ENCODE results near the gene MST1R. TPM values are rescaled to one million over a fixed set of nuclear protein-coding genes. Genes with fewer than 3 reads are reported as not detected.

The MST1R gene
- total RNA-seq, 2 donors from 2014 or later, result 6.8 to 11.2 TPM

DNA sequence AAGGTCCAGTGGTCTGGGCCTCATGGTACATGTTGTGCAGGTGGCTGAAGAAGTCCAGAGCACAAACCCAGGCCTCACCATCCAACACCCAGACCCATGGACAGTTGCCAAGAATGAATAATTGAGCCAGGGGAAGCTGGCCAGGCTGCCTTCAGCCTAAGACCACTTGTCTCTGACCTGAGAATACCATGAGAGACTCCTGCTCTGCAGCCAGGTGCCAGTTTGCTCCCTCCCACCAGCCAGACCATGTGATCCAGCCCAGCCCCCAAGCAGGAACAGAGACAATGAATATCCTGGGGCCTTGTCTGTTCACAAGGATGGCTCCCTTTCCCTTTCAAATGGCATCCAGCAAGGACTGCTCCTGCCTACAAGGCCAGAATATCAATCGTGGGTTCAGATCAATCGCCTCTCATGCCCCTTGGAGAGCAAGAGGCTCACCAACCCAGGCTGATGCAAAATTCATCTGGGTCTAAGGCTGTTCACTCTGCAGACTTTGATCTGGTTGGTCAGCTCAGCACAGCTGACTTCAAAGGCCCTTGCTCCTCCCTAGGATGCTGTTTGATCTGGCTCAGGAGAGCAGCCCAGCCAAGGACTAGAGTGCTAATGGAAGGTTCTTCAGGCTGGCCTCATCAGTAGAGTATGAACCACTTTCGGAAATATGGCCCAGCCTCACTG is 60.7 kb downstream of the MST1R start:
- H3K36me3 Mint-ChIP-seq (ENCODE audit: low read depth), result peaks cover 33% of the 10 kb centered on the region
- Histone ChIP-seq H3K9me3 (ENCODE audit: control insufficient read depth, low read length) (no peaks in the 10 kb centered on the region), H3K27ac (ENCODE audit: low read depth, low read length) (no peak overlapping the region), H3K4me3 (ENCODE audit: low read length) (no peak overlapping the region), H3K27me3 (ENCODE audit: control insufficient read depth, insufficient read depth, low read length, poor library complexity, severe bottlenecking) (no peaks in the 10 kb centered on the region), H3K36me3 (ENCODE audit: control insufficient read depth, insufficient read depth, low read length) (peaks cover 47% of the 10 kb centered on the region), H3K9ac (ENCODE audit: extremely low read depth, low read length, poor library complexity, severe bottlenecking) (no peak overlapping the region), H3K4me1 (ENCODE audit: control insufficient read depth, insufficient read depth, low read length) (no peaks in the 10 kb centered on the region)
- H3K27ac Mint-ChIP-seq, result no peak overlapping the region
- no peak for DNase-seq
- H3K4me3 Mint-ChIP-seq, result no peak overlapping the region
- TF ChIP-seq, protein P1, sequence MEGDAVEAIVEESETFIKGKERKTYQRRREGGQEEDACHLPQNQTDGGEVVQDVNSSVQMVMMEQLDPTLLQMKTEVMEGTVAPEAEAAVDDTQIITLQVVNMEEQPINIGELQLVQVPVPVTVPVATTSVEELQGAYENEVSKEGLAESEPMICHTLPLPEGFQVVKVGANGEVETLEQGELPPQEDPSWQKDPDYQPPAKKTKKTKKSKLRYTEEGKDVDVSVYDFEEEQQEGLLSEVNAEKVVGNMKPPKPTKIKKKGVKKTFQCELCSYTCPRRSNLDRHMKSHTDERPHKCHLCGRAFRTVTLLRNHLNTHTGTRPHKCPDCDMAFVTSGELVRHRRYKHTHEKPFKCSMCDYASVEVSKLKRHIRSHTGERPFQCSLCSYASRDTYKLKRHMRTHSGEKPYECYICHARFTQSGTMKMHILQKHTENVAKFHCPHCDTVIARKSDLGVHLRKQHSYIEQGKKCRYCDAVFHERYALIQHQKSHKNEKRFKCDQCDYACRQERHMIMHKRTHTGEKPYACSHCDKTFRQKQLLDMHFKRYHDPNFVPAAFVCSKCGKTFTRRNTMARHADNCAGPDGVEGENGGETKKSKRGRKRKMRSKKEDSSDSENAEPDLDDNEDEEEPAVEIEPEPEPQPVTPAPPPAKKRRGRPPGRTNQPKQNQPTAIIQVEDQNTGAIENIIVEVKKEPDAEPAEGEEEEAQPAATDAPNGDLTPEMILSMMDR (conservative IDR thresholded peaks at IDR 0.05), result no peak
- H3K9me3 Mint-ChIP-seq, result no peaks in the 10 kb centered on the region
- 79 to 87% methylated on average over 2 to 3 of the region's 3 CpGs for WGBS, 2 experiments (ENCODE audit: insufficient coverage in 1 of 2, insufficient read length in 1 of 2)
- no peaks in the 10 kb centered on the region for H3K27me3 Mint-ChIP-seq (ENCODE audit: insufficient read depth)
- no peaks in the 10 kb centered on the region for H3K4me1 Mint-ChIP-seq

GRCh38 chr3:49841806-49842205 is 61.9 kb downstream of the MST1R start:
- H3K4me1 Mint-ChIP-seq, result peaks cover 2% of the 10 kb centered on the region
- no peak overlapping the region for H3K27ac ChIP-seq (ENCODE audit: low read depth, low read length)
- H3K27me3 Mint-ChIP-seq (ENCODE audit: insufficient read depth), result no peaks in the 10 kb centered on the region
- TF ChIP-seq, protein P1 (conservative IDR thresholded peaks at IDR 0.05), result no peak
- peaks cover 53% of the 10 kb centered on the region for H3K36me3 ChIP-seq (ENCODE audit: control insufficient read depth, insufficient read depth, low read length)
- no peaks in the 10 kb centered on the region for H3K9me3 Mint-ChIP-seq
- no peaks in the 10 kb centered on the region for H3K27me3 ChIP-seq (ENCODE audit: control insufficient read depth, insufficient read depth, low read length, poor library complexity, severe bottlenecking)
- DNase-seq, result no peak
- H3K4me3 Mint-ChIP-seq, result no peak overlapping the region
- H3K9ac ChIP-seq (ENCODE audit: extremely low read depth, low read length, poor library complexity, severe bottlenecking), result no peak overlapping the region
- 95% methylated on average over 7 of the region's 7 CpGs; no CpG with 5 or more reads in 1 of the 2 experiments for WGBS, 2 experiments (ENCODE audit: insufficient coverage in 1 of 2, insufficient read length in 1 of 2)
- no peaks in the 10 kb centered on the region for H3K4me1 ChIP-seq (ENCODE audit: control insufficient read depth, insufficient read depth, low read length)
- no peaks in the 10 kb centered on the region for H3K9me3 ChIP-seq (ENCODE audit: control insufficient read depth, low read length)
- peaks cover 38% of the 10 kb centered on the region for H3K36me3 Mint-ChIP-seq (ENCODE audit: low read depth)
- H3K4me3 ChIP-seq (ENCODE audit: low read length), result no peak overlapping the region
- no peak overlapping the region for H3K27ac Mint-ChIP-seq

- Mint-ChIP-seq H3K4me3 (no peak overlapping the region), H3K27ac (no peak overlapping the region), H3K36me3 (ENCODE audit: low read depth) (peaks cover 36% of the 10 kb centered on the region), H3K9me3 (no peaks in the 10 kb centered on the region), H3K4me1 (peaks cover 2% of the 10 kb centered on the region), H3K27me3 (ENCODE audit: insufficient read depth) (no peaks in the 10 kb centered on the region)
- H3K4me1 ChIP-seq (ENCODE audit: control insufficient read depth, insufficient read depth, low read length), result no peaks in the 10 kb centered on the region
- peak; percentile 80 for DNase-seq
- H3K9me3 ChIP-seq (ENCODE audit: control insufficient read depth, low read length), result no peaks in the 10 kb centered on the region
- peaks cover 53% of the 10 kb centered on the region for H3K36me3 ChIP-seq (ENCODE audit: control insufficient read depth, insufficient read depth, low read length)
- H3K4me3 ChIP-seq (ENCODE audit: low read length), result no peak overlapping the region
- H3K27me3 ChIP-seq (ENCODE audit: control insufficient read depth, insufficient read depth, low read length, poor library complexity, severe bottlenecking), result no peaks in the 10 kb centered on the region
- no peak overlapping the region for H3K27ac ChIP-seq (ENCODE audit: low read depth, low read length)
- H3K9ac ChIP-seq (ENCODE audit: extremely low read depth, low read length, poor library complexity, severe bottlenecking), result no peak overlapping the region
- TF ChIP-seq, protein P1 (conservative IDR thresholded peaks at IDR 0.05), result peak; percentile 69
Measured at GRCh38 chr3:49841126-49841696, 62.5 kb downstream of the MST1R start.

Measured in endodermal cell (in vitro differentiated cells).